Measurements from ENCODE around the gene SDS.

- TF ChIP-seq, protein P1, sequence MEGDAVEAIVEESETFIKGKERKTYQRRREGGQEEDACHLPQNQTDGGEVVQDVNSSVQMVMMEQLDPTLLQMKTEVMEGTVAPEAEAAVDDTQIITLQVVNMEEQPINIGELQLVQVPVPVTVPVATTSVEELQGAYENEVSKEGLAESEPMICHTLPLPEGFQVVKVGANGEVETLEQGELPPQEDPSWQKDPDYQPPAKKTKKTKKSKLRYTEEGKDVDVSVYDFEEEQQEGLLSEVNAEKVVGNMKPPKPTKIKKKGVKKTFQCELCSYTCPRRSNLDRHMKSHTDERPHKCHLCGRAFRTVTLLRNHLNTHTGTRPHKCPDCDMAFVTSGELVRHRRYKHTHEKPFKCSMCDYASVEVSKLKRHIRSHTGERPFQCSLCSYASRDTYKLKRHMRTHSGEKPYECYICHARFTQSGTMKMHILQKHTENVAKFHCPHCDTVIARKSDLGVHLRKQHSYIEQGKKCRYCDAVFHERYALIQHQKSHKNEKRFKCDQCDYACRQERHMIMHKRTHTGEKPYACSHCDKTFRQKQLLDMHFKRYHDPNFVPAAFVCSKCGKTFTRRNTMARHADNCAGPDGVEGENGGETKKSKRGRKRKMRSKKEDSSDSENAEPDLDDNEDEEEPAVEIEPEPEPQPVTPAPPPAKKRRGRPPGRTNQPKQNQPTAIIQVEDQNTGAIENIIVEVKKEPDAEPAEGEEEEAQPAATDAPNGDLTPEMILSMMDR (IDR thresholded peaks at IDR 0.05; ENCODE audit: poor library complexity), result no peak
- TF ChIP-seq EZH2 (IDR thresholded peaks at IDR 0.05; ENCODE audit: borderline replicate concordance), result no peak
- TF ChIP-seq EZH2phosphoT487 (IDR thresholded peaks at IDR 0.05; ENCODE audit: low read depth, severe bottlenecking, unreplicated experiment), result no peak
Observed at GRCh38 chr12:113392988-113393579, 10.6 kb downstream of the SDS start.
